Fibroblast of lung (primary cell): ENCODE data around the gene LRRC3B.

ENCODE experiments used
- EZH2 ChIP-seq: IDR thresholded peaks from 2 replicates; pipeline ENCODE4 v1.5.1; 2012; ENCODE audit warnings: low read length, control low read depth, mild to moderate bottlenecking; ENCODE audit errors: missing control alignments
- TF ChIP-seq, protein P1 (sequence below), 2 donors: IDR thresholded peaks in 1 of 2; conservative IDR thresholded peaks in 1 of 2; 1 replicate in 1 of 2; 2 replicates in 1 of 2; pipeline ENCODE4 v1.5.1; 2011 to 2012; ENCODE audit warnings: low read length in 2 of 2, control low read depth in 1 of 2, inconsistent platforms in 1 of 2, low read depth in 1 of 2, mild to moderate bottlenecking in 1 of 2

DNA sequence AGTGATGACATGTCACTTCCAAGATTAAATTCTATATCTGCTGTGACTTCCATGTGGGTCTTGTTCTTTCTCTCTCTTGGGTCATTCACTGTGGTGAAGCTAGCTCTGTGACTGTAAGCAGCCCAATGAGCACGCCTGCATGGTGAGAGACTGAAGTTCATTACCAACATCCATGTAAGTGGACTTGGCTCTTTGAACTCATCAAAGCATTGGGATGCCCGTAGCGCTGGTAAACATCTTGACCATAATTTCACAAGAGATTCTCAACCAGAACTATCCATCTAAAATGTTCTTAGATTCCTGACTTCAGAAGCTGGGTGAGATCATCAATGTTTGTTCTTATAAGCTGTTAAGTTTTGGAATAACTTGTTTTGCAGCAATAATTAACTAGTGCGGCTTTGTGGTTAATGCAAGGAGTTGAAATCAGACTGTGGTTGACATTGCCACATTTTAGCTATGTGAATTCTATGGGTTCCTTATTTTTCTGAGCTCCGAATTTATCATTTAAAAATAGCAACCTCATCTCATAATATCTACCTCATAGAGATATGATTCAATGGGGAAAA lies 31.6 kb upstream of the LRRC3B start:
- TF ChIP-seq, protein P1, sequence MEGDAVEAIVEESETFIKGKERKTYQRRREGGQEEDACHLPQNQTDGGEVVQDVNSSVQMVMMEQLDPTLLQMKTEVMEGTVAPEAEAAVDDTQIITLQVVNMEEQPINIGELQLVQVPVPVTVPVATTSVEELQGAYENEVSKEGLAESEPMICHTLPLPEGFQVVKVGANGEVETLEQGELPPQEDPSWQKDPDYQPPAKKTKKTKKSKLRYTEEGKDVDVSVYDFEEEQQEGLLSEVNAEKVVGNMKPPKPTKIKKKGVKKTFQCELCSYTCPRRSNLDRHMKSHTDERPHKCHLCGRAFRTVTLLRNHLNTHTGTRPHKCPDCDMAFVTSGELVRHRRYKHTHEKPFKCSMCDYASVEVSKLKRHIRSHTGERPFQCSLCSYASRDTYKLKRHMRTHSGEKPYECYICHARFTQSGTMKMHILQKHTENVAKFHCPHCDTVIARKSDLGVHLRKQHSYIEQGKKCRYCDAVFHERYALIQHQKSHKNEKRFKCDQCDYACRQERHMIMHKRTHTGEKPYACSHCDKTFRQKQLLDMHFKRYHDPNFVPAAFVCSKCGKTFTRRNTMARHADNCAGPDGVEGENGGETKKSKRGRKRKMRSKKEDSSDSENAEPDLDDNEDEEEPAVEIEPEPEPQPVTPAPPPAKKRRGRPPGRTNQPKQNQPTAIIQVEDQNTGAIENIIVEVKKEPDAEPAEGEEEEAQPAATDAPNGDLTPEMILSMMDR (conservative IDR thresholded peaks at IDR 0.05 in 1 of 2, IDR thresholded peaks at IDR 0.05 in 1 of 2; ENCODE audit: low read depth in 1 of 2, low read length in 2 of 2), result no peak
- TF ChIP-seq EZH2, result no peak
